Liver (tissue), 3 donors: ENCODE data around the gene GPBP1.

Experiments
- CTCF ChIP-seq: fragments of 150-350 bp; IDR thresholded peaks from 2 replicates; pipeline ENCODE4 v1.5.1; 2017; ENCODE audit warnings: improper control_type of control experiment, low read depth, low read length; ENCODE audit not compliant: missing input control
- GABPA ChIP-seq, 2 donors: IDR thresholded peaks in 1 of 2; conservative IDR thresholded peaks in 1 of 2; 2 replicates each; pipeline ENCODE4 v1.6.1; 2016; ENCODE audit warnings: antibody characterized with exemption in 2 of 2, mild to moderate bottlenecking in 1 of 2, moderate library complexity in 1 of 2
- donor health status: healthy.
- donor health status: healthy.

DNA sequence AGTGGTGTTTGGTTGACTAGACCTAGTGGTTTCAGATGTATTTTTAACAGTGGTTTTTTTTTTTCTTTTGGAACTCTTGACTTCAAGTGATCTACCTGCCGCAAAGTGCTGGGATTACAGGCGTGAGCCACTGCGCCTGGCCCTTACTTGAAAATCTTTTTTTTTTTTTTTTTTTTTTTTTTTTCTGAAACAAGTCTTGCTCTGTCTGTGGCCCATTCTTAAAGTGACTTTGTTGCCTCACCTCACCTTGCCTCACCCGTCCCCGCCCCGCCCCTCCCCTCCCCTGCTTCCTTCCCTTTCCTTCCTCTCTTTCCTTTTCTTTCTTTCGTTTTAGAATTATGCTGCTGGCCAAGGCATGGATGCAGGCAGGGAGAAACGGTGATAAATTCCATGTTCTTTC is 26.0 kb downstream of the GPBP1 start:
- TF ChIP-seq GABPA (IDR thresholded peaks at IDR 0.05 in 1 of 2, conservative IDR thresholded peaks at IDR 0.05 in 1 of 2): no peak
- no peak for TF ChIP-seq CTCF
